ENCODE results near the gene COL6A1. TPM values are rescaled to one million over a fixed set of nuclear protein-coding genes. Genes with fewer than 3 reads are reported as not detected.

The COL6A1 gene
- total RNA-seq, 1 experiment from 2014 or later, result 221 TPM

- no peak for TF ChIP-seq IRF2 (CRISPR knock-in tag; IDR thresholded peaks at IDR 0.05; ENCODE audit: borderline replicate concordance, low read depth)
These were observed 19.4 kb downstream of the COL6A1 start (continued) for GRCh38 chr21:46000731-46001641.

DNA sequence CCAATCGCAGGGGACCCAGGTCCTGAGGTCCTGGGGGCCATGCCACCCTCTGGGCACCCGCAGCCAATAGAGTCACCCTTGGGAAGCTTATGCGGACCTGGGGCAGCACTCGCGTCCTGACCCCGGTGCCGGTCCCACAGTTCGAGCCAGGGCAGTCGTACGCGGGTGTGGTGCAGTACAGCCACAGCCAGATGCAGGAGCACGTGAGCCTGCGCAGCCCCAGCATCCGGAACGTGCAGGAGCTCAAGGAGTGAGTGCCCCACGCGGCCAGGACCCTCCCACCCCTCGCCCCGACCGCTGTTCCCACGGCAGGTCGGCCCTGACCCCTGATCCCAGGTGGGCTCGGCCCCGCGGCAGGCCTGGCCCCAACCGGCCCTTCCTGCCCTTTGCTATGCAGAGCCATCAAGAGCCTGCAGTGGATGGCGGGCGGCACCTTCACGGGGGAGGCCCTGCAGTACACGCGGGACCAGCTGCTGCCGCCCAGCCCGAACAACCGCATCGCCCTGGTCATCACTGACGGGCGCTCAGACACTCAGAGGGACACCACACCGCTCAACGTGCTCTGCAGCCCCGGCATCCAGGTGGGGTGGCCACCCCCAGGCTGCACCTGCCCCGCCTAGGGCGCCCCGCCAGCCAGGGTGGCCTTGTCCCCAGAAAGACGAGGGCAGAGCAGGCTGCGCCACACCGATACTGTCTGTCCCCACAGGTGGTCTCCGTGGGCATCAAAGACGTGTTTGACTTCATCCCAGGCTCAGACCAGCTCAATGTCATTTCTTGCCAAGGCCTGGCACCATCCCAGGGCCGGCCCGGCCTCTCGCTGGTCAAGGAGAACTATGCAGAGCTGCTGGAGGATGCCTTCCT lies 20.5 kb downstream of the COL6A1 start:
- no peak overlapping the region for H3K27ac Mint-ChIP-seq
- peaks cover 20% of the 10 kb centered on the region for H3K36me3 Mint-ChIP-seq
- ATAC-seq, result no peak
- no peak for TF ChIP-seq EMX1 (CRISPR knock-in tag; IDR thresholded peaks at IDR 0.05)
- ChIA-PET CTCF (no interaction called here), POLR2A (no interaction called here)
- peak; percentile 11 for DNase-seq (ENCODE audit: low spot score)
- no peaks in the 10 kb centered on the region for H3K9me3 Mint-ChIP-seq
- H3K4me1 Mint-ChIP-seq, result no peaks in the 10 kb centered on the region
- H3K4me3 Mint-ChIP-seq, result no peak overlapping the region
- no peaks in the 10 kb centered on the region for H3K27me3 Mint-ChIP-seq (ENCODE audit: low read depth)

GRCh38 chr21:46002841-46003574 lies 21.4 kb downstream of the COL6A1 start:
- Mint-ChIP-seq H3K36me3 (peaks cover 20% of the 10 kb centered on the region), H3K9me3 (peaks cover under 1% of the 10 kb centered on the region), H3K4me3 (no peak overlapping the region), H3K27ac (no peak overlapping the region), H3K27me3 (ENCODE audit: low read depth) (no peaks in the 10 kb centered on the region), H3K4me1 (no peaks in the 10 kb centered on the region)
- ChIA-PET CTCF (no interaction called here), POLR2A (no interaction called here)
- TF ChIP-seq, protein P1, sequence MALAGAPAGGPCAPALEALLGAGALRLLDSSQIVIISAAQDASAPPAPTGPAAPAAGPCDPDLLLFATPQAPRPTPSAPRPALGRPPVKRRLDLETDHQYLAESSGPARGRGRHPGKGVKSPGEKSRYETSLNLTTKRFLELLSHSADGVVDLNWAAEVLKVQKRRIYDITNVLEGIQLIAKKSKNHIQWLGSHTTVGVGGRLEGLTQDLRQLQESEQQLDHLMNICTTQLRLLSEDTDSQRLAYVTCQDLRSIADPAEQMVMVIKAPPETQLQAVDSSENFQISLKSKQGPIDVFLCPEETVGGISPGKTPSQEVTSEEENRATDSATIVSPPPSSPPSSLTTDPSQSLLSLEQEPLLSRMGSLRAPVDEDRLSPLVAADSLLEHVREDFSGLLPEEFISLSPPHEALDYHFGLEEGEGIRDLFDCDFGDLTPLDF (CRISPR knock-in tag; IDR thresholded peaks at IDR 0.05), result no peak
- TF ChIP-seq, protein P2, sequence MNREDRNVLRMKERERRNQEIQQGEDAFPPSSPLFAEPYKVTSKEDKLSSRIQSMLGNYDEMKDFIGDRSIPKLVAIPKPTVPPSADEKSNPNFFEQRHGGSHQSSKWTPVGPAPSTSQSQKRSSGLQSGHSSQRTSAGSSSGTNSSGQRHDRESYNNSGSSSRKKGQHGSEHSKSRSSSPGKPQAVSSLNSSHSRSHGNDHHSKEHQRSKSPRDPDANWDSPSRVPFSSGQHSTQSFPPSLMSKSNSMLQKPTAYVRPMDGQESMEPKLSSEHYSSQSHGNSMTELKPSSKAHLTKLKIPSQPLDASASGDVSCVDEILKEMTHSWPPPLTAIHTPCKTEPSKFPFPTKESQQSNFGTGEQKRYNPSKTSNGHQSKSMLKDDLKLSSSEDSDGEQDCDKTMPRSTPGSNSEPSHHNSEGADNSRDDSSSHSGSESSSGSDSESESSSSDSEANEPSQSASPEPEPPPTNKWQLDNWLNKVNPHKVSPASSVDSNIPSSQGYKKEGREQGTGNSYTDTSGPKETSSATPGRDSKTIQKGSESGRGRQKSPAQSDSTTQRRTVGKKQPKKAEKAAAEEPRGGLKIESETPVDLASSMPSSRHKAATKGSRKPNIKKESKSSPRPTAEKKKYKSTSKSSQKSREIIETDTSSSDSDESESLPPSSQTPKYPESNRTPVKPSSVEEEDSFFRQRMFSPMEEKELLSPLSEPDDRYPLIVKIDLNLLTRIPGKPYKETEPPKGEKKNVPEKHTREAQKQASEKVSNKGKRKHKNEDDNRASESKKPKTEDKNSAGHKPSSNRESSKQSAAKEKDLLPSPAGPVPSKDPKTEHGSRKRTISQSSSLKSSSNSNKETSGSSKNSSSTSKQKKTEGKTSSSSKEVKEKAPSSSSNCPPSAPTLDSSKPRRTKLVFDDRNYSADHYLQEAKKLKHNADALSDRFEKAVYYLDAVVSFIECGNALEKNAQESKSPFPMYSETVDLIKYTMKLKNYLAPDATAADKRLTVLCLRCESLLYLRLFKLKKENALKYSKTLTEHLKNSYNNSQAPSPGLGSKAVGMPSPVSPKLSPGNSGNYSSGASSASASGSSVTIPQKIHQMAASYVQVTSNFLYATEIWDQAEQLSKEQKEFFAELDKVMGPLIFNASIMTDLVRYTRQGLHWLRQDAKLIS (CRISPR knock-in tag; IDR thresholded peaks at IDR 0.05; ENCODE audit: borderline replicate concordance), result no peak
- TF ChIP-seq FOXK1 (CRISPR knock-in tag; IDR thresholded peaks at IDR 0.05), result no peak
- TF ChIP-seq GABPB1 (CRISPR knock-in tag; IDR thresholded peaks at IDR 0.05), result no peak
- TF ChIP-seq CBFB (CRISPR knock-in tag; IDR thresholded peaks at IDR 0.05; ENCODE audit: low read depth), result no peak
- ATAC-seq, result no peak
- DNase-seq (ENCODE audit: low spot score), result no peak

- Mint-ChIP-seq H3K27me3 (ENCODE audit: low read depth) (no peaks in the 10 kb centered on the region), H3K4me1 (no peaks in the 10 kb centered on the region), H3K27ac (no peak overlapping the region), H3K4me3 (no peak overlapping the region), H3K9me3 (peaks cover 6% of the 10 kb centered on the region), H3K36me3 (peaks cover 19% of the 10 kb centered on the region)
- DNase-seq (ENCODE audit: low spot score) (no peak), ATAC-seq (no peak)
- ChIA-PET CTCF (no interaction called here), POLR2A (no interaction called here)
- TF ChIP-seq ESRRA (CRISPR knock-in tag; IDR thresholded peaks at IDR 0.05; ENCODE audit: borderline replicate concordance) (no peak), RELA (CRISPR knock-in tag; IDR thresholded peaks at IDR 0.05; ENCODE audit: borderline replicate concordance) (no peak), CREB1 (CRISPR knock-in tag; IDR thresholded peaks at IDR 0.05) (no peak), ATF1 (CRISPR knock-in tag; IDR thresholded peaks at IDR 0.05) (no peak), ZBTB43 (CRISPR knock-in tag; IDR thresholded peaks at IDR 0.05) (no peak), MXD4 (CRISPR knock-in tag; IDR thresholded peaks at IDR 0.05; ENCODE audit: borderline replicate concordance) (no peak), GRHL2 (CRISPR knock-in tag; IDR thresholded peaks at IDR 0.05; ENCODE audit: insufficient replicate concordance, severe bottlenecking) (no peak), ELF4 (CRISPR knock-in tag; IDR thresholded peaks at IDR 0.05; ENCODE audit: low read depth) (no peak), ZBTB21 (CRISPR knock-in tag; IDR thresholded peaks at IDR 0.05; ENCODE audit: borderline replicate concordance) (no peak), GTF2I (CRISPR knock-in tag; conservative IDR thresholded peaks at IDR 0.05) (no peak)
- TF ChIP-seq, protein P3, sequence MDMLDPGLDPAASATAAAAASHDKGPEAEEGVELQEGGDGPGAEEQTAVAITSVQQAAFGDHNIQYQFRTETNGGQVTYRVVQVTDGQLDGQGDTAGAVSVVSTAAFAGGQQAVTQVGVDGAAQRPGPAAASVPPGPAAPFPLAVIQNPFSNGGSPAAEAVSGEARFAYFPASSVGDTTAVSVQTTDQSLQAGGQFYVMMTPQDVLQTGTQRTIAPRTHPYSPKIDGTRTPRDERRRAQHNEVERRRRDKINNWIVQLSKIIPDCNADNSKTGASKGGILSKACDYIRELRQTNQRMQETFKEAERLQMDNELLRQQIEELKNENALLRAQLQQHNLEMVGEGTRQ (CRISPR knock-in tag; IDR thresholded peaks at IDR 0.05), result no peak
These were observed 22.0 kb downstream of the COL6A1 start for GRCh38 chr21:46003575-46004007.
